Measurements from ENCODE around the gene TNK2.
A peak's percentile ranks its signal among the peaks of the same experiment; 100 is the strongest.

DNA sequence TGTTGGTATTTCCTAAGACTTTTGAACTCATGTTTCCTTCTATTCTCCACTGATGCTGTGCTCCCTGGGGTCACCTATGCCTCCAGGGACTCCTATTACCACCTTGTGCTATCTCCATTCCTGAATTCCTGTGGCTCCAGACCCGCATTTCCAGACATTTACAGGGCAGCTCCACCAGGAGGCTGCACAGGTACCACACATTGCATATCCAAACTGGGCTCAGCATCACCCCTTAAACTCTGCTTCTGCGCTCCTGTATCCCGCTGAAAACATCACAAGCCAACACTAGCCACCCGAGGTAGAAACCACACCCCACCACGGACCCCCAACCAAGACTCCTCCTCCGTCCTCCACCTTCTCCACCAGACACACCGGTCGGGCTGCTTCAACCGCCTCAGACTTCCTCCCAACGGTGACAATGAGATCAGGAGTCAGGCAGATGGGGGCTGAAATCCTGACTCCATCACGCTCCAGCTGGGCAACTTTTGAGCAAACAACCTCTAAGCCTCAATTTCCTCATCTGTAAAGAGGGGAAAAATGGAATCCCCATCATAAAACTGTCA is 10.4 kb downstream of the TNK2 start:
- no peak for TF ChIP-seq EZH2 (IDR thresholded peaks at IDR 0.05; ENCODE audit: low read length)
- TF ChIP-seq, protein P1, sequence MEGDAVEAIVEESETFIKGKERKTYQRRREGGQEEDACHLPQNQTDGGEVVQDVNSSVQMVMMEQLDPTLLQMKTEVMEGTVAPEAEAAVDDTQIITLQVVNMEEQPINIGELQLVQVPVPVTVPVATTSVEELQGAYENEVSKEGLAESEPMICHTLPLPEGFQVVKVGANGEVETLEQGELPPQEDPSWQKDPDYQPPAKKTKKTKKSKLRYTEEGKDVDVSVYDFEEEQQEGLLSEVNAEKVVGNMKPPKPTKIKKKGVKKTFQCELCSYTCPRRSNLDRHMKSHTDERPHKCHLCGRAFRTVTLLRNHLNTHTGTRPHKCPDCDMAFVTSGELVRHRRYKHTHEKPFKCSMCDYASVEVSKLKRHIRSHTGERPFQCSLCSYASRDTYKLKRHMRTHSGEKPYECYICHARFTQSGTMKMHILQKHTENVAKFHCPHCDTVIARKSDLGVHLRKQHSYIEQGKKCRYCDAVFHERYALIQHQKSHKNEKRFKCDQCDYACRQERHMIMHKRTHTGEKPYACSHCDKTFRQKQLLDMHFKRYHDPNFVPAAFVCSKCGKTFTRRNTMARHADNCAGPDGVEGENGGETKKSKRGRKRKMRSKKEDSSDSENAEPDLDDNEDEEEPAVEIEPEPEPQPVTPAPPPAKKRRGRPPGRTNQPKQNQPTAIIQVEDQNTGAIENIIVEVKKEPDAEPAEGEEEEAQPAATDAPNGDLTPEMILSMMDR (optimal IDR thresholded peaks at IDR 0.05 in 1 of 3, IDR thresholded peaks at IDR 0.05 in 1 of 3, conservative IDR thresholded peaks at IDR 0.05 in 1 of 3; ENCODE audit: extremely low read depth in 1 of 3, insufficient read depth in 2 of 3, low read length in 3 of 3), result peak in 2 of 3 experiments; percentile 26 to 46

Measured in keratinocyte (primary cell).